SU-DHL-6 (cell line): ENCODE data around the gene ZFAND3.

Source experiments
- EZH2phosphoT487 ChIP-seq: fragments of 200-600 bp; sonication (generic), shearing (Covaris generic); conservative IDR thresholded peaks from 2 replicates; pipeline ENCODE4 v1.6.1; 2018; ENCODE audit warnings: mild to moderate bottlenecking, antibody characterized with exemption, low read length, moderate library complexity, mixed read lengths
- TF ChIP-seq, protein P1 (sequence below): fragments of 200-600 bp; sonication (generic); IDR thresholded peaks from one replicate; pipeline ENCODE4 v1.5.1; 2017; ENCODE audit warnings: antibody characterized with exemption, mild to moderate bottlenecking, low read length, moderate library complexity; ENCODE audit not compliant: insufficient read depth, poor library complexity, severe bottlenecking

DNA sequence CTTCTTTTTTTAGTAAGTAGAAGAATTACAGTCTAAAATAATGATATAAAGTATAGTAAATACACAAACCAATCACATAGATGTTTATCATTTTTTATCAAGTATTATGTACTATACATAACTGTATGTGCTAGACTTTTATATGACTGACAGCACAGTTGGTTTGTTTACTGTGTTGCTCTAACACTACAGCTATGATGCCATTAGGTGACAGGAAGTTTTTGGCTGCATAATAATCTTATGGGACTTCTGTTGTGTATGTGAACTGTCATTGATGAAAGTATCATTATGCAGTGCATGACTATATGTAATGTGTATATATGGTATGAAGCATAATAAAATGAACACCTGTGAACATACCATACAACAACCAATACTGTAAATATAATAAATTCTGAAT is 104.0 kb downstream of the ZFAND3 start:
- no peak for TF ChIP-seq EZH2phosphoT487
- TF ChIP-seq, protein P1, sequence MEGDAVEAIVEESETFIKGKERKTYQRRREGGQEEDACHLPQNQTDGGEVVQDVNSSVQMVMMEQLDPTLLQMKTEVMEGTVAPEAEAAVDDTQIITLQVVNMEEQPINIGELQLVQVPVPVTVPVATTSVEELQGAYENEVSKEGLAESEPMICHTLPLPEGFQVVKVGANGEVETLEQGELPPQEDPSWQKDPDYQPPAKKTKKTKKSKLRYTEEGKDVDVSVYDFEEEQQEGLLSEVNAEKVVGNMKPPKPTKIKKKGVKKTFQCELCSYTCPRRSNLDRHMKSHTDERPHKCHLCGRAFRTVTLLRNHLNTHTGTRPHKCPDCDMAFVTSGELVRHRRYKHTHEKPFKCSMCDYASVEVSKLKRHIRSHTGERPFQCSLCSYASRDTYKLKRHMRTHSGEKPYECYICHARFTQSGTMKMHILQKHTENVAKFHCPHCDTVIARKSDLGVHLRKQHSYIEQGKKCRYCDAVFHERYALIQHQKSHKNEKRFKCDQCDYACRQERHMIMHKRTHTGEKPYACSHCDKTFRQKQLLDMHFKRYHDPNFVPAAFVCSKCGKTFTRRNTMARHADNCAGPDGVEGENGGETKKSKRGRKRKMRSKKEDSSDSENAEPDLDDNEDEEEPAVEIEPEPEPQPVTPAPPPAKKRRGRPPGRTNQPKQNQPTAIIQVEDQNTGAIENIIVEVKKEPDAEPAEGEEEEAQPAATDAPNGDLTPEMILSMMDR: no peak
